Measurements from ENCODE around the gene MYO5A. TPM values are rescaled to one million over a fixed set of nuclear protein-coding genes. Genes with fewer than 3 reads are reported as not detected.

Gene MYO5A
- total RNA-seq, 1 experiment from 2014 or later = 29.2 TPM

DNA sequence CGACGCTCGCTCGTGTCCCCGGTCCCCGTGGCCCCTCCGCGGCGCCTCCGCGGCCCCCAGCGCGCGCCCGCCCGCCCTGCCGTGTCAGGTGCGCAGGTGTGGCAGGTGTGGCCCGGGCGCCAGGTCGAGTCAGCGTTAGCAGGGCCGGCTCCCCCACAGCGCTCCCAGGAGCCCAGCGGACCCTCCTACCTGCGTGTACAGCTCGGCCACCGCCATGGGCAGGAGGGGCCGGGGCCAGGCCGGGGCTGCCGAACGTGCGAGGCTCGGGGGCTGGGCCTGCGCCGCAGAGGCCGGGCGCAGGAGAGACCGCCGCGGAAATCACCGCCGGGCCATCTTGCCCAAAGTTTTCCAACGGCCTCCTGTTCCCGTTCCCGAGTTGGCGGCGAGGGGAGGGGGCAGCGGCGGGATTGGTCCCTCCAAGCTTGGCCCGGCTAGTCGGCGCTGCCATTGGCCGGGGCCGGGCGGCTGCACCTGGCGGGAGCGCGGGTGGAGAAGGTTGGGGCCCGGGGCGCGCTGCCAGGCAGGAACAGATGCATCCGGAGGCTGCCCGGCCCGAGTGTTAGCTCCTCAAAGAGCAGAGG lies 233.2 kb downstream of the MYO5A start, which contains the start of gene MYO5C (continued):
- TF ChIP-seq ESRRA (CRISPR knock-in tag; IDR thresholded peaks at IDR 0.05; ENCODE audit: borderline replicate concordance) = peak; percentile 71; the same call in 1 of the 2 replicates
- peak; percentile 60; the same call in 1 of the 2 replicates for TF ChIP-seq CBFB (CRISPR knock-in tag; IDR thresholded peaks at IDR 0.05; ENCODE audit: low read depth)
- no peak for TF ChIP-seq ZNF416 (CRISPR knock-in tag; IDR thresholded peaks at IDR 0.05)
- TF ChIP-seq ZNF138 (CRISPR knock-in tag; conservative IDR thresholded peaks at IDR 0.05) = no peak
- no peak for TF ChIP-seq ZNF671 (CRISPR knock-in tag; IDR thresholded peaks at IDR 0.05)
- TF ChIP-seq GABPB1 (CRISPR knock-in tag; IDR thresholded peaks at IDR 0.05) = 0 out of 2 replicates have a peak, but pooled peaks have one; percentile 25
- TF ChIP-seq ZNF232 (CRISPR knock-in tag; IDR thresholded peaks at IDR 0.05) = no peak
- TF ChIP-seq CREB1 (CRISPR knock-in tag; IDR thresholded peaks at IDR 0.05) = no peak
- no peak for TF ChIP-seq ATF3 (CRISPR knock-in tag; conservative IDR thresholded peaks at IDR 0.05)
- TF ChIP-seq ZNF121 (CRISPR knock-in tag; IDR thresholded peaks at IDR 0.05) = peak; percentile 57; the same call in 1 of the 2 replicates
- no peak for TF ChIP-seq NFATC4 (CRISPR knock-in tag; IDR thresholded peaks at IDR 0.05)
- TF ChIP-seq FOXJ3 (CRISPR knock-in tag; IDR thresholded peaks at IDR 0.05; ENCODE audit: borderline replicate concordance) = no peak
- peak; percentile 71 for TF ChIP-seq MAX (CRISPR knock-in tag; IDR thresholded peaks at IDR 0.05)
- no peak for TF ChIP-seq ZNF281 (CRISPR knock-in tag; IDR thresholded peaks at IDR 0.05)
- TF ChIP-seq KAT7 (CRISPR knock-in tag; IDR thresholded peaks at IDR 0.05; ENCODE audit: borderline replicate concordance) = 0 out of 2 replicates have a peak, but pooled peaks have one; percentile 31
- TF ChIP-seq ETV6 (CRISPR knock-in tag; IDR thresholded peaks at IDR 0.05) = peak; percentile 82; the same call in 1 of the 2 replicates
- 0 out of 2 replicates have a peak, but pooled peaks have one; percentile 42 for TF ChIP-seq ELF4 (CRISPR knock-in tag; IDR thresholded peaks at IDR 0.05; ENCODE audit: low read depth)
- TF ChIP-seq, protein P1, sequence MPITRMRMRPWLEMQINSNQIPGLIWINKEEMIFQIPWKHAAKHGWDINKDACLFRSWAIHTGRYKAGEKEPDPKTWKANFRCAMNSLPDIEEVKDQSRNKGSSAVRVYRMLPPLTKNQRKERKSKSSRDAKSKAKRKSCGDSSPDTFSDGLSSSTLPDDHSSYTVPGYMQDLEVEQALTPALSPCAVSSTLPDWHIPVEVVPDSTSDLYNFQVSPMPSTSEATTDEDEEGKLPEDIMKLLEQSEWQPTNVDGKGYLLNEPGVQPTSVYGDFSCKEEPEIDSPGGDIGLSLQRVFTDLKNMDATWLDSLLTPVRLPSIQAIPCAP (CRISPR knock-in tag; IDR thresholded peaks at IDR 0.05) = no peak
- no peak for TF ChIP-seq TEAD1 (CRISPR knock-in tag; IDR thresholded peaks at IDR 0.05)
- no peak for TF ChIP-seq AFF4 (CRISPR knock-in tag; IDR thresholded peaks at IDR 0.05; ENCODE audit: borderline replicate concordance)
- no peak for TF ChIP-seq MXD4 (CRISPR knock-in tag; IDR thresholded peaks at IDR 0.05; ENCODE audit: borderline replicate concordance)
- TF ChIP-seq SOX15 (CRISPR knock-in tag; IDR thresholded peaks at IDR 0.05) = no peak
- TF ChIP-seq, protein P2, sequence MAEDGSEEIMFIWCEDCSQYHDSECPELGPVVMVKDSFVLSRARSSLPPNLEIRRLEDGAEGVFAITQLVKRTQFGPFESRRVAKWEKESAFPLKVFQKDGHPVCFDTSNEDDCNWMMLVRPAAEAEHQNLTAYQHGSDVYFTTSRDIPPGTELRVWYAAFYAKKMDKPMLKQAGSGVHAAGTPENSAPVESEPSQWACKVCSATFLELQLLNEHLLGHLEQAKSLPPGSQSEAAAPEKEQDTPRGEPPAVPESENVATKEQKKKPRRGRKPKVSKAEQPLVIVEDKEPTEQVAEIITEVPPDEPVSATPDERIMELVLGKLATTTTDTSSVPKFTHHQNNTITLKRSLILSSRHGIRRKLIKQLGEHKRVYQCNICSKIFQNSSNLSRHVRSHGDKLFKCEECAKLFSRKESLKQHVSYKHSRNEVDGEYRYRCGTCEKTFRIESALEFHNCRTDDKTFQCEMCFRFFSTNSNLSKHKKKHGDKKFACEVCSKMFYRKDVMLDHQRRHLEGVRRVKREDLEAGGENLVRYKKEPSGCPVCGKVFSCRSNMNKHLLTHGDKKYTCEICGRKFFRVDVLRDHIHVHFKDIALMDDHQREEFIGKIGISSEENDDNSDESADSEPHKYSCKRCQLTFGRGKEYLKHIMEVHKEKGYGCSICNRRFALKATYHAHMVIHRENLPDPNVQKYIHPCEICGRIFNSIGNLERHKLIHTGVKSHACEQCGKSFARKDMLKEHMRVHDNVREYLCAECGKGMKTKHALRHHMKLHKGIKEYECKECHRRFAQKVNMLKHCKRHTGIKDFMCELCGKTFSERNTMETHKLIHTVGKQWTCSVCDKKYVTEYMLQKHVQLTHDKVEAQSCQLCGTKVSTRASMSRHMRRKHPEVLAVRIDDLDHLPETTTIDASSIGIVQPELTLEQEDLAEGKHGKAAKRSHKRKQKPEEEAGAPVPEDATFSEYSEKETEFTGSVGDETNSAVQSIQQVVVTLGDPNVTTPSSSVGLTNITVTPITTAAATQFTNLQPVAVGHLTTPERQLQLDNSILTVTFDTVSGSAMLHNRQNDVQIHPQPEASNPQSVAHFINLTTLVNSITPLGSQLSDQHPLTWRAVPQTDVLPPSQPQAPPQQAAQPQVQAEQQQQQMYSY (CRISPR knock-in tag; IDR thresholded peaks at IDR 0.05) = no peak
- TF ChIP-seq RORB (CRISPR knock-in tag; IDR thresholded peaks at IDR 0.05) = no peak
- no peak for TF ChIP-seq SMAD4 (CRISPR knock-in tag; IDR thresholded peaks at IDR 0.05)
- no peak for TF ChIP-seq HMGA2 (CRISPR knock-in tag; IDR thresholded peaks at IDR 0.05)
- TF ChIP-seq SP1 (CRISPR knock-in tag; conservative IDR thresholded peaks at IDR 0.05) = peak; percentile 60; the same call in 1 of the 2 replicates
- TF ChIP-seq FOXK1 (CRISPR knock-in tag; IDR thresholded peaks at IDR 0.05) = no peak; the same call in 1 of the 2 replicates
